OCI-LY7 (cell line): ENCODE measurements around the gene WASHC4.

Experiments
- EZH2phosphoT487 ChIP-seq: fragments of 200-600 bp; sonication (generic); IDR thresholded peaks from 2 replicates; pipeline ENCODE4 v1.6.1; 2018; ENCODE audit warnings: low read depth, borderline replicate concordance, mild to moderate bottlenecking, mixed run types, antibody characterized with exemption, low read length, moderate library complexity, mixed read lengths
- TF ChIP-seq, protein P1 (sequence below): fragments of 200-600 bp; sonication (generic); conservative IDR thresholded peaks from 2 replicates; pipeline ENCODE4 v1.5.1; 2014; ENCODE audit warnings: mild to moderate bottlenecking, antibody characterized with exemption, low read length, moderate library complexity, mixed read lengths

DNA sequence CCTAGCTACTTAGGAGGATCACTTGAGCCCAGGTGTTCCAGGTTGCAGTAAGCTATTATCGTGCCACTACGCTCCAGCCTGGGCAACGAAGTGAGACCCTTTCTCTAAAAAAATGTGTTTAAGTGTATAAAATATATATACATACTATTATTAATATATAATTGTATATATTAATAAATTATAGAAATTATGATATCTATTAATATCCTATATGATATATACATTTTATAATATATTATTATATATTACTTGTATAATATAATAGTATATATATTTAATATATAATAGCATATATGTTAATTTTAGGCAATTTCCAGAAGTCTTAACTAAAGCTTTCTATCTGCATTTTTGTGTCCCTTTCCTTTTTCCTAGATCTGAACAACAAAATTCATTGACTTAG is 35.5 kb upstream of the WASHC4 start:
- TF ChIP-seq, protein P1, sequence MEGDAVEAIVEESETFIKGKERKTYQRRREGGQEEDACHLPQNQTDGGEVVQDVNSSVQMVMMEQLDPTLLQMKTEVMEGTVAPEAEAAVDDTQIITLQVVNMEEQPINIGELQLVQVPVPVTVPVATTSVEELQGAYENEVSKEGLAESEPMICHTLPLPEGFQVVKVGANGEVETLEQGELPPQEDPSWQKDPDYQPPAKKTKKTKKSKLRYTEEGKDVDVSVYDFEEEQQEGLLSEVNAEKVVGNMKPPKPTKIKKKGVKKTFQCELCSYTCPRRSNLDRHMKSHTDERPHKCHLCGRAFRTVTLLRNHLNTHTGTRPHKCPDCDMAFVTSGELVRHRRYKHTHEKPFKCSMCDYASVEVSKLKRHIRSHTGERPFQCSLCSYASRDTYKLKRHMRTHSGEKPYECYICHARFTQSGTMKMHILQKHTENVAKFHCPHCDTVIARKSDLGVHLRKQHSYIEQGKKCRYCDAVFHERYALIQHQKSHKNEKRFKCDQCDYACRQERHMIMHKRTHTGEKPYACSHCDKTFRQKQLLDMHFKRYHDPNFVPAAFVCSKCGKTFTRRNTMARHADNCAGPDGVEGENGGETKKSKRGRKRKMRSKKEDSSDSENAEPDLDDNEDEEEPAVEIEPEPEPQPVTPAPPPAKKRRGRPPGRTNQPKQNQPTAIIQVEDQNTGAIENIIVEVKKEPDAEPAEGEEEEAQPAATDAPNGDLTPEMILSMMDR = no peak
- no peak for TF ChIP-seq EZH2phosphoT487
